Upper lobe of left lung (tissue), 4 donors: ENCODE measurements around the gene FLOT2.

Source experiments
- CTCF ChIP-seq, 6 experiments: fragments of 450-650 bp in 4 of 6; fragments of 200-600 bp in 2 of 6; sonication (generic) in 2 of 6; IDR thresholded peaks; one replicate each; pipeline ENCODE4 v1.5.1; 2016 to 2019; ENCODE audit warnings: antibody characterized with exemption in 6 of 6
- POLR2A ChIP-seq, 4 donors: fragments of 450-650 bp; IDR thresholded peaks; one replicate each; pipeline ENCODE4 v1.5.1; 2016 to 2017; ENCODE audit warnings: antibody characterized with exemption in 4 of 4, mild to moderate bottlenecking in 2 of 4

GRCh38 chr17:28941251-28941650, 43.7 kb upstream of the FLOT2 start:
- TF ChIP-seq CTCF (IDR thresholded peaks at IDR 0.05) (no peak), POLR2A (IDR thresholded peaks at IDR 0.05) (no peak)
